HEK293T (cell line): Measurements from ENCODE around the gene ZPLD1.

ENCODE experiments used
- CTCF ChIA-PET: fragments of 350-600 bp; formaldehyde crosslinking; extraction: SDS; loops from one replicate; lab custom pipeline; 2021; ENCODE audit warnings: antibody characterized with exemption, inconsistent platforms; lab: Yijun Ruan, JAX
- POLR2A ChIA-PET: fragments of 350-600 bp; formaldehyde crosslinking; extraction: SDS; loops from one replicate; lab custom pipeline; 2020; ENCODE audit warnings: antibody characterized with exemption, inconsistent platforms; lab: Yijun Ruan, JAX
- DNase-seq: peaks from one replicate; pipeline ENCODE4 v3.0.0; 2012; ENCODE audit warnings: mixed read lengths; ENCODE audit errors: extremely low spot score
- ARNT ChIP-seq: fragments of 450-650 bp; IDR thresholded peaks from 2 replicates; pipeline ENCODE4 v1.6.1; 2017; ENCODE audit warnings: mild to moderate bottlenecking
- BHLHE40 ChIP-seq: fragments of 450-650 bp; IDR thresholded peaks from 2 replicates; pipeline ENCODE4 v1.6.1; 2016; ENCODE audit warnings: mild to moderate bottlenecking, moderate library complexity, borderline replicate concordance
- CTBP1 ChIP-seq: fragments of 450-650 bp; IDR thresholded peaks from 2 replicates; pipeline ENCODE4 v1.6.1; 2016; ENCODE audit warnings: borderline replicate concordance
- ELF4 ChIP-seq: fragments of 450-650 bp; IDR thresholded peaks from 2 replicates; pipeline ENCODE4 v1.6.1; 2017; ENCODE audit warnings: antibody characterized with exemption
- FOXA1 ChIP-seq: fragments of 450-650 bp; IDR thresholded peaks from 2 replicates; pipeline ENCODE4 v1.6.1; 2016; ENCODE audit warnings: mild to moderate bottlenecking
- FOXK2 ChIP-seq: fragments of 450-650 bp; IDR thresholded peaks from 2 replicates; pipeline ENCODE4 v1.6.1; 2016; ENCODE audit warnings: mild to moderate bottlenecking
- FOXM1 ChIP-seq: fragments of 450-650 bp; IDR thresholded peaks from 2 replicates; pipeline ENCODE4 v1.6.1; 2017; ENCODE audit warnings: mild to moderate bottlenecking, borderline replicate concordance
- HDGF ChIP-seq: fragments of 450-650 bp; IDR thresholded peaks from 2 replicates; pipeline ENCODE4 v1.6.1; 2017; ENCODE audit warnings: antibody characterized with exemption, borderline replicate concordance
- L3MBTL2 ChIP-seq: fragments of 450-650 bp; conservative IDR thresholded peaks from 2 replicates; pipeline ENCODE4 v1.6.1; 2016; ENCODE audit warnings: mild to moderate bottlenecking
- LEF1 ChIP-seq: fragments of 450-650 bp; IDR thresholded peaks from 2 replicates; pipeline ENCODE4 v1.6.1; 2017; ENCODE audit warnings: mild to moderate bottlenecking, borderline replicate concordance
- NFRKB ChIP-seq: fragments of 450-650 bp; IDR thresholded peaks from 2 replicates; pipeline ENCODE4 v1.6.1; 2016; ENCODE audit warnings: mild to moderate bottlenecking, moderate library complexity
- SP1 ChIP-seq: fragments of 450-650 bp; IDR thresholded peaks from 2 replicates; pipeline ENCODE4 v1.6.1; 2017
- SUZ12 ChIP-seq: fragments of 450-650 bp; IDR thresholded peaks from 2 replicates; pipeline ENCODE4 v1.6.1; 2016; ENCODE audit warnings: mild to moderate bottlenecking
- TARDBP ChIP-seq: fragments of 450-650 bp; IDR thresholded peaks from 2 replicates; pipeline ENCODE4 v1.6.1; 2016
- ZNF384 ChIP-seq: fragments of 450-650 bp; IDR thresholded peaks from 2 replicates; pipeline ENCODE4 v1.6.1; 2016
- TF ChIP-seq, protein P1 (sequence below): fragments of 450-650 bp; IDR thresholded peaks from 2 replicates; pipeline ENCODE4 v1.6.1; 2016

The ZPLD1 gene

DNA sequence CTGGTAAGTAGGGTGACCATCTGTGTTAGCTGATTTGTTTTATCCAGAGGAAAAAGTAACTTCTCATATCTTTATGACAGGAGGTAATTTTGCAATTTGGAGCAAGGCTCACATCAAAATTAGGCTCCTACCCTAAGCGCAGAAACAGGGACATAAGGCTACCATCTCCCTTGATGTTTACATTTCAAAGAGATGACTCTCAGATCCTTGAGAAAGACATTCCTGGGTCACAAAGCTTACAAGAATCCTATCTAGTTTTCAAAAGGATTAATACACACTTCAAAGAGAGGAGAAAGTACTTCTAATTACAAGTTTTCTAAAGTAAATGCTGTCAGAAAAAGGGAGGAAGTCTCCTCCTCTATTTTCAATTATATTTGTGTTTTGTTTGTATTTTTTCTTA is 7.0 kb downstream of the ZPLD1 start:
- DNase-seq = no peak
- POLR2A ChIA-PET = no interaction called here
- TF ChIP-seq SUZ12 = no peak
- TF ChIP-seq FOXM1 = no peak
- CTCF ChIA-PET = no interaction called here

DNA sequence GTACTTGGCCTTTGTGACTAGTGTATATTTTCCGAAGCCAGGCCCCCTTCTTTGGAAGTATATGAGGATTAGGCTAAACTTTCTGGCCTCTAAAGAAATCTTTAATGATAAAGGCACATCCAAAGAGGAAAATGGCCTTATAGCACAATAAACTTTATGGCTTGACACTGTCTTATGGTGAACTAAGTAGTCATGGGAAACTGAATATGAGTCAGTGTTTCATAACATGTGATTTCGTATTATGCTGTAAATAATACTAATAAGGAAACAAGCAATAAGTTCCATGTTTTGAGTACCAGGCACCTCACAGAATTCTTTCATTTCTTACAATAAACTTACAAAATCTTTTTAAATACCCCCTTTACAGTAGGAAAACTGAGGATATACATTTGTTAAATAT is 8.2 kb downstream of the ZPLD1 start:
- ChIA-PET POLR2A (no interaction called here), CTCF (no interaction called here)
- TF ChIP-seq FOXM1 (no peak), NFRKB (no peak), SP1 (no peak), ZNF384 (no peak), HDGF (no peak), BHLHE40 (no peak), FOXK2 (no peak), ARNT (no peak), SUZ12 (no peak), TARDBP (no peak), ELF4 (no peak), CTBP1 (no peak), FOXA1 (no peak), LEF1 (no peak)
- no peak for DNase-seq

DNA sequence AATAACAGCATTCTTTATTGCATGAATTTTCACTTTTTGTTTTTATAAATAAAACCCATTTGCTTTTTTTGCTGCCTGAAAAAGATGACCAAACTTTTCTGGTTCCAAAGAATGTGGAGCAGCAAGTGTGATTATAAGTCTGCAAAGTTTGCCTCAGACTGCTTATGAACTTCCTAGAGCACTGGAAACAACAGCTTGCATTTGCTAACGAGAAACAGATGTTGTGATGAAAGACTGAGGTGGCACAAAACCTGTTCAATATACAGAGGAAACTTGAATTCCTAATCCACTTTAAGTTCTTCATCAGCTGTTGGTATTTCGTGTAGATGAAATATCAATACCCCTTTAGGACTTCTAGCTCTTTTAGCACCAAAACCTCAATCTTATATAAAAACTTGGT is 9.3 kb downstream of the ZPLD1 start:
- ChIA-PET CTCF (no interaction called here), POLR2A (no interaction called here)
- DNase-seq = no peak
- no peak for TF ChIP-seq TARDBP
- no peak for TF ChIP-seq FOXK2
- TF ChIP-seq FOXM1 = no peak
- no peak for TF ChIP-seq ELF4
- TF ChIP-seq BHLHE40 = no peak
- TF ChIP-seq SUZ12 = no peak
- no peak for TF ChIP-seq NFRKB
- no peak for TF ChIP-seq CTBP1
- TF ChIP-seq, protein P1, sequence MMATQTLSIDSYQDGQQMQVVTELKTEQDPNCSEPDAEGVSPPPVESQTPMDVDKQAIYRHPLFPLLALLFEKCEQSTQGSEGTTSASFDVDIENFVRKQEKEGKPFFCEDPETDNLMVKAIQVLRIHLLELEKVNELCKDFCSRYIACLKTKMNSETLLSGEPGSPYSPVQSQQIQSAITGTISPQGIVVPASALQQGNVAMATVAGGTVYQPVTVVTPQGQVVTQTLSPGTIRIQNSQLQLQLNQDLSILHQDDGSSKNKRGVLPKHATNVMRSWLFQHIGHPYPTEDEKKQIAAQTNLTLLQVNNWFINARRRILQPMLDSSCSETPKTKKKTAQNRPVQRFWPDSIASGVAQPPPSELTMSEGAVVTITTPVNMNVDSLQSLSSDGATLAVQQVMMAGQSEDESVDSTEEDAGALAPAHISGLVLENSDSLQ = no peak

DNA sequence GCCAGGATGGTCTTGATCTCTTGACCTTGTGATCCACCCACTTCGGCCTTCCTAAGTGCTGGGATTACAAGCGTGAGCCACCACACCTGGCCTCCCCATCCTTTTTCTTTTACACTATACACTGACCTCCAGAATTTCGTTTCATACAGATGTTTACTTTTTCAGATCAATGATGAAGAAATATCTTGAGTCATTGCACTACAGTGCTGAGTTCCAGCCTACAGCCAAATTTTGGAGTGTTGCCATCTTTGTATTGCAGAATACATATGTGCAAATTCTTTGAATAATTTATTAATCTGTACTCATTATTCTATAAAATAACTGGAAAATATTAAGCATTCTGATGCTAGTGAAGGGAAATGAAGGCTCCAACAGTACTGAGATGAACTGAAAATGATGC is 12.5 kb downstream of the ZPLD1 start:
- TF ChIP-seq TARDBP (no peak), ZNF384 (no peak), ELF4 (no peak), HDGF (no peak), BHLHE40 (no peak), SUZ12 (no peak), FOXM1 (no peak)
- no peak for DNase-seq
- CTCF ChIA-PET = no interaction called here
- POLR2A ChIA-PET = no interaction called here

DNA sequence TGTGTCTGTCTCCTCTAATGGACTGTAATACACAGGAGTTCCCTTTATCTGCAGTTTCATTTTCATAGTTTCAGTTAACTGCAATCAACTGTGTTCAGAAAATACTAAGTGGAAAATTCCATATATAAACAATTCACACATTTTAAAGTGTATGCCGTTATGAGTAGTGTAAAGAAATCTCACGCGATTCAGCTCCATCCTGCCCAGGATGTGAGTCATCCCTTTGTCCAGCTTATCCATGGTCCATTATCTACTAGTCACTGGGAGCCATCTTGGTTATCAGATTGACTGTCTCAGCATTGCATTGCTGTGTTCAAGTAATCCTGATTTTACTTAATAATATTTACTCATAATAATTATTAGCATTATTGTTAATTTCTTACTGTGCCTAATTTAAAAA is 14.5 kb downstream of the ZPLD1 start:
- DNase-seq = no peak
- ChIA-PET CTCF (no interaction called here), POLR2A (no interaction called here)
- TF ChIP-seq ELF4 = no peak

DNA sequence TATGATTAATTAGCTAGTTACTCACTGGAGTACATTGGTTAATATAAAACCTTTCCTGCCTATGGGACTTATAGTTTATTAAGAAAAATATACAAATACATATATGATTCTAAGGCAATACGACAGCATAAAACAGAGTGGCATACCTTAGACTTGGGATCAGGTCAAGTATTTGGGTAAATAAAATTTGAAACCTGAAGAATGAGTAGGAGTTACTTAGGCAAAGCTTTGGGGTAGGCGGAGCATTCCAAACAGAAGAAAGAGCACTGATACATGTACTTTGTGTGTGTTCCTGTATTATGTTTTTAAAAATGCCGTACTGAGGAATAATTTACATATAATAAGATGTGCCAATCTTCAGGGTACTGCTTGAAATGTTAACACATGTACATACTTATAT is 15.1 kb downstream of the ZPLD1 start:
- no peak for DNase-seq
- CTCF ChIA-PET = no interaction called here
- POLR2A ChIA-PET = no interaction called here
- TF ChIP-seq BHLHE40 (no peak), FOXM1 (no peak), FOXA1 (no peak), LEF1 (no peak), SUZ12 (no peak), ZNF384 (no peak), CTBP1 (no peak), TARDBP (no peak), SP1 (no peak), FOXK2 (no peak), ARNT (no peak)
- TF ChIP-seq, protein P1 = no peak

DNA sequence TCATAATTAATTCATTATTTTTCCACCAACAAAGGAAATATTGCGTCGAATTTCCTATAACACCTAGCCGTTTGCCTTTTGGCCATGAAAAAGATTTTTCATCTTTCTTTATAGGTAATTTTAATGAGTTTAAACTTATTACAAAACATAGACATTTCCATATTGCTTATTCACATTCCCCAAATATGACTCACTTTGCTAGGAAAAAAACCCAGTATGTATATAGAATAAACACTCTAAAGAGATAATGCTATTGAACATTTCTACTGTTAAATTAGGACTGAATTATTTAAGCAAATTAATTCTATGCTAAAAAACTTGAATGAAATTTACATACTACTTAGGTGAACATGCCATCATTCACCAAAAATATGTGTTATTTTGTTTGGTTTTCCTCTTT is 16.2 kb downstream of the ZPLD1 start:
- ChIA-PET CTCF (no interaction called here), POLR2A (no interaction called here)
- no peak for DNase-seq
- TF ChIP-seq ARNT = no peak
- no peak for TF ChIP-seq ZNF384
- TF ChIP-seq, protein P1 = no peak
- no peak for TF ChIP-seq SP1
- no peak for TF ChIP-seq BHLHE40
- TF ChIP-seq HDGF = no peak
- no peak for TF ChIP-seq FOXM1
- TF ChIP-seq SUZ12 = no peak
- no peak for TF ChIP-seq FOXA1
- no peak for TF ChIP-seq TARDBP
- no peak for TF ChIP-seq L3MBTL2
- TF ChIP-seq FOXK2 = no peak
- no peak for TF ChIP-seq ELF4
- no peak for TF ChIP-seq NFRKB
- no peak for TF ChIP-seq LEF1
- TF ChIP-seq CTBP1 = no peak
